Measurements from ENCODE around the gene CD19.

- TF ChIP-seq, protein P1, sequence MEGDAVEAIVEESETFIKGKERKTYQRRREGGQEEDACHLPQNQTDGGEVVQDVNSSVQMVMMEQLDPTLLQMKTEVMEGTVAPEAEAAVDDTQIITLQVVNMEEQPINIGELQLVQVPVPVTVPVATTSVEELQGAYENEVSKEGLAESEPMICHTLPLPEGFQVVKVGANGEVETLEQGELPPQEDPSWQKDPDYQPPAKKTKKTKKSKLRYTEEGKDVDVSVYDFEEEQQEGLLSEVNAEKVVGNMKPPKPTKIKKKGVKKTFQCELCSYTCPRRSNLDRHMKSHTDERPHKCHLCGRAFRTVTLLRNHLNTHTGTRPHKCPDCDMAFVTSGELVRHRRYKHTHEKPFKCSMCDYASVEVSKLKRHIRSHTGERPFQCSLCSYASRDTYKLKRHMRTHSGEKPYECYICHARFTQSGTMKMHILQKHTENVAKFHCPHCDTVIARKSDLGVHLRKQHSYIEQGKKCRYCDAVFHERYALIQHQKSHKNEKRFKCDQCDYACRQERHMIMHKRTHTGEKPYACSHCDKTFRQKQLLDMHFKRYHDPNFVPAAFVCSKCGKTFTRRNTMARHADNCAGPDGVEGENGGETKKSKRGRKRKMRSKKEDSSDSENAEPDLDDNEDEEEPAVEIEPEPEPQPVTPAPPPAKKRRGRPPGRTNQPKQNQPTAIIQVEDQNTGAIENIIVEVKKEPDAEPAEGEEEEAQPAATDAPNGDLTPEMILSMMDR (IDR thresholded peaks at IDR 0.05): no peak
- no peak for TF ChIP-seq POLR2A (IDR thresholded peaks at IDR 0.05)
These were observed 33.5 kb upstream of the CD19 start for GRCh38 chr16:28898266-28898665.
